ENCODE results near the gene KRT85.

Gene KRT85

GRCh38 chr12:52367876-52368275, 595 bp upstream of the KRT85 start:
- DNase-seq (ENCODE audit: low spot score): no peak

DNA sequence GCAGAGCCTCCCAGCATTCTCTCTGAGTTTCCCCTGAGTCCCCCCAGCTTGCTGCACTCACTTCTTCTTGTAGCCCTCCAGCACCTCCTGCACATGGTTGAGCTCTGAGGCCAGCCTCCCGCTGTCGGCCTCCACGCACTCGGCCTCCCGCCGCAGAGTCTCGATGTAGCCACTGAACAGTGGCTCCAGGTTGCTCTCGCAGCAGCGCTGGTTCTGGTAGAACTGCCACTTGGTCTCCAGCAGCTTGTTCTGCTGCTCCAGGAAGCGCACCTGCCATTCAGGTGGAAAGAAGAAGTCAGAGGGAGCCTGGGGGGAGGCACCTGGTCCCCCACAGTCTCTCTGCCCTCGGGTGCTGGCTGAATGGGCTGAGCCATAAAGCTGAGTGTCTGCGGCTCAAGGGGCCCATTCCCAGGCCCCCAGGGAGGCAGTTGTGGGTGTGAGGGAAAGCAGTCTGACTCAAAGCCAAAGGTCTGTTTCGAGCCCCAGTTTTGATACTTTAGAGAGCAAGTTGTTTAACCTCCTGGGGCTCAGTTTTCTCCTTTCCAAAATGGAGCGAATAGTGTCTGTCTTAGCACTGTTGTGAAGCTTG, 2.3 kb downstream of the KRT85 start:
- no peak for DNase-seq (ENCODE audit: low spot score)

DNA sequence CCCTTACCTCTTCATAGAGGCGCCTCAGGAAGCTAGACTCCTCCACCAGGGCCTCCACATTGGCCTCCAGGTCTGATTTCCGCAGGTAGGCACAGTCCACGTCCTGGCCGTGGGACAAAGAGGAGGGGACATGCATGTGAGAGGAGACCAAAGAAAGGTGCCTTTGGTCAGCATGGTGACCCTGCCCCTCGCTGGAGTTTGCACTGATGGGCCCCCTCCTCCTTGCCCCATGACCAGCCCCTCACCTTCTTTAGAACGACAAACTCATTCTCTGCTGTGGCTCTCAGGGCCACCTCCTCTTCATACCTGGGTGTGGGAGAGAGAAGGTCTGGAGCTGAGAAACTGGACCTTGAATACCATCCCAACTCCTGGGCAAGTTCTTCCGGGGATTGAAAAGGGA, 3.2 kb downstream of the KRT85 start:
- no peak for DNase-seq (ENCODE audit: low spot score)

DNA sequence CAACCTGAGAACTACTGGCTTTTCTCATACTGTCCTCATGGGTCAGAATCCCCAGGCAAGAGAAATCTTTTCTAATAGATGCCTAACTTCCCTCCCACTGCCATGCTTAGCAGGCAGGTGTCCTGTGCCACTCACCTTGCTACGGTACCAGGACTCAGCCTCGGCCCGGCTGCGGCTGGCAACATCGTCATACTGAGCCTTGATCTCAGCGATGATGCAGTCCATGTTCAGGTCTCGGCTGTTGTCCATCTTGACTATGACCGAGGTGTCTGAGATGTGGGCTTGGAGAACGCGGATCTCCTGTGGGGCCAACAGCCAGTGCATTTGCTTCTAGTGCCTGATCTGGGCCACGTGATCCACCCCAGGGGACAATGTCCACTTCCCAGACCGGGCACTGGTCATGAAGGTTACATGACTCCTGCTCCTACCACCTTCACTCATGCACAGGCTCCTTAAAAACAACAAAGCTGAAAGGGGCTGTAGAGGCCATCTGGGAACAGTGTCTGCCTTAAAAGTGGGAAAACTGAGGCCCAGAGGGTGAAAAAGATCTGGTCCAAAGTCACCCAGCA, 4.1 kb downstream of the KRT85 start:
- no peak for DNase-seq (ENCODE audit: low spot score)

- DNase-seq (ENCODE audit: low spot score): no peak
Measured at GRCh38 chr12:52362118-52362726, 5.1 kb downstream of the KRT85 start.

DNA sequence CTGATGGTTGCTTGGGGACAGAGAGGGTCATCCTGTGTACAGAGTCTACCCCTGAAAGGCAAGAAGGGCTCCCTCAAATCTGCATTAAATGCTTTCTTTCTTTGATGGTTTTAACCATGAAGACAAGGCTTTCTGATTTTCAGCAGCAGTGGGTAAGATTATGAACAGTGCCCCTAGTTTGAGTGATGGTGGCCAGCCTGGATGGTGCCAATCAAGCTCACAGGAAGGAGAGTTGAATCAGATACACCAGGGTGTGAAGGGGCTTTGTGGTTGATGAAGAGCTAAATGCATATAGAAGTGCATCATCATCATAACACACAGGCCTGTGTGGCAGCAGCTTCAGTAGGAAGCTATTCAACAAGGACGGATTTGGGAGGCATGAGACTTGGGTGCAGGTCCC, 5.7 kb downstream of the KRT85 start:
- no peak for DNase-seq (ENCODE audit: low spot score)

DNA sequence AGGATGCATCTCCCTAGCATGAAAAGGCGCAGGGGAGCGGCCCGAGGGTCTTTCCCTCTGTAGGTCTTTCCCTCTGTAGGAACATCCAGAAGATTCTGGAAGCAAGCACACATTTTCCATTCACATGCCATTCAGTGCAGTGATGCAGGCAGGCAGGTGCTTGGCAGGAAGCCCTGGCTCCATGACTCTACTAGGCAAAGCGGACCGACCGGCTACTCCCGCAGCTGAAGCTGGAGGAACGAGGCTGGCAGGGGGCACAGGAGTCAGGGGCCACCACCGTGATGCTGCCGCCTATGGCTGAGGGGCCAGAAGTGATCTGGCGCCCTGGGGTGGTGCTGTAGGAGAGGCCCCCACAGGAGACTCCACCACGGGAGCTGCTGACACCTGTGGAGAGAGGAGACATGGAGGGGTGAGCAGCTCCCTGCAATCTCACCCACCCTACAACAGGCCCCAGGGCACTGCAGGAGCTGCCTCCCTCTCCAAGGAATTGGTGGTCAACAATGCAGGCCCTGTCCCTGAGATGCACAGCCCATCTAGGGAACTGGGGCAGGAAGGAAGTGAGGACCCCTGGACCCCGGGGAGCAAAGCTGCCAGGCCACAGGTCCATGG, 6.5 kb downstream of the KRT85 start:
- DNase-seq (ENCODE audit: low spot score): no peak

DNA sequence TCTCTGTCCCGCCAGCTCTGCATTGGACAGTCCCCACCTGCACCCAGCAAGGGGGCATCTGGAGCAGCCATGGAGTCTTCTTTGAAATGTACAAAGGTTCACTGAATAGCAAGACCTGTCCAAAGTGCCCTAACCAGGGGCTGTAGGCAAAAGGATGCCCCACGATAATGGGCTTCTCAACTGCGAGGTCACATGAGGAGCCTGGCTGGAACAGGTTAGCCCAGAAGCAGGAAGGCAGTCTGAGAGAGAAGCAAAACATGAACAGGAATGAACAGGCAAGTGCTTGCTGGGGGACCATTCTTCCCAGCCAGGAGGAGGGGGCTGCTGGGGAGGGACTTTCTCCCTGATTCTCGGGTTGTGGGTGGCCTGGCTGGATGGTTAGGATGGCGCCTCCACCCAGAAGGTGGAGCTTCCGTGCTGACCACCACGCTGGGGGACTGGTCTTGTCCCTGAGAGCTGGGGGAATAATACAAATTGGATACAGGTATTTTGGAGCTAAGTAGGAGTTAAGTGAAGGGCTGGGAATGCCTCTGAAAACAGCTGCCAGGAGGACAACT, 7.1 kb downstream of the KRT85 start:
- no peak for DNase-seq (ENCODE audit: low spot score)

DNA sequence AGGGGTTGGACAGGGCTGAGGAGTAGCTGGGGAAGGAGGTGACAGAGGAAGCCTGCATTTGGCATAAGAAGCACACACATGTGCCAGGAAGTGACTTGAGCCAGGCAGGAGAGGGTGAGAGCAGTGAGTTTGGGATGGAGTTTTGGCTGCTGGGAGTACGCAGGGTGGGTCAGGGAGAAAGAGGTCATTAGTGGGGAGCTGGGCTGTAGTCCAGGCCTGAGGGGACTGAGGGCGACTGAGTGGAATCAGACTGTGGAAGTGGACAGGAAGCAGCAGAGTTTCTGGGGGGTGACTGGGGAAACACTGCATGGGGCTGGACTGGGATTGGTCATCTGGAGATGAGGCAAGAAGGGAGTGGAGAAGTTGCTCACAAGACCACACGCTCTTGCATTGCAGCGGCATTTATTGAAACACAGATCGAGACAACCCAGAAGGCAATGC, 7.6 kb downstream of the KRT85 start:
- no peak for DNase-seq (ENCODE audit: low spot score)

DNA sequence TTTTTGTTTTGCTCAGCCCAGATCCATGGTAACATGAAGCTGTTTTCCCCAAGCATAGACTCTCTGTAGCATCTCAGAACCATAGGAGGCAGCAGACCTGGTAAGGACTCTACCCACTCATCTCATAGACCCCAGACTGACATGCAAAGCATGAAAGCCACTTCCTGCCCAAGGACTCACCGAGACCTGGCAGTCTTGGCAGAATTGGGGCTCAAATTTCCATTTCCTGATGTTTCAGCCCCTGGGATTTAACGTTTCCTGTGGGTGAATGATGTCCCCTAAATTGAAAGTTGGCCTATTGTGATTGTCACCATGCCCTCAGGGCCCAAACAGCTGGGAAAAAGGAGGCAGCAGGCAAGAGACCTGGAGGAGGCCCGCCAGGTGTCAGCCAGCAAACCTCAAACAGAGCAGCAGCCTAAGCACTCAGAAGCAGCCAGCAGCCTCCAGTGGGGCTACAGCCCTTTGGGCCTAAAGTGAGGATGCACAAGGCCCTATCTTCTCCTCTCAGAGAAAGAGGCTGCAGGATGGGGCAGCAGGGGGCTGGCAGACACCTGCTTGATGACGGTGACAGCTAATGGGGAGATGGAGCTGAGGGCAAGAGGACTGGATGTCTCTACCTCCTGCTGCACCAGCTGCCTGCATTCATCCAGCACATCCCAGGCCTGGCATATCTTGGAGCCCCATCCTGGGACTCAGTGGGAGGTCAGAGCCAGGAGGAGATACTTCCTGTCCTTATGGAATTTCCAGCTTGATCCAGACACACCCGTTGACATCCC, 8.5 kb downstream of the KRT85 start:
- peak; percentile 5 for DNase-seq (ENCODE audit: low spot score)

- no peak for DNase-seq (ENCODE audit: low spot score)
Measured at GRCh38 chr12:52356762-52357580, 10.3 kb downstream of the KRT85 start.

DNA sequence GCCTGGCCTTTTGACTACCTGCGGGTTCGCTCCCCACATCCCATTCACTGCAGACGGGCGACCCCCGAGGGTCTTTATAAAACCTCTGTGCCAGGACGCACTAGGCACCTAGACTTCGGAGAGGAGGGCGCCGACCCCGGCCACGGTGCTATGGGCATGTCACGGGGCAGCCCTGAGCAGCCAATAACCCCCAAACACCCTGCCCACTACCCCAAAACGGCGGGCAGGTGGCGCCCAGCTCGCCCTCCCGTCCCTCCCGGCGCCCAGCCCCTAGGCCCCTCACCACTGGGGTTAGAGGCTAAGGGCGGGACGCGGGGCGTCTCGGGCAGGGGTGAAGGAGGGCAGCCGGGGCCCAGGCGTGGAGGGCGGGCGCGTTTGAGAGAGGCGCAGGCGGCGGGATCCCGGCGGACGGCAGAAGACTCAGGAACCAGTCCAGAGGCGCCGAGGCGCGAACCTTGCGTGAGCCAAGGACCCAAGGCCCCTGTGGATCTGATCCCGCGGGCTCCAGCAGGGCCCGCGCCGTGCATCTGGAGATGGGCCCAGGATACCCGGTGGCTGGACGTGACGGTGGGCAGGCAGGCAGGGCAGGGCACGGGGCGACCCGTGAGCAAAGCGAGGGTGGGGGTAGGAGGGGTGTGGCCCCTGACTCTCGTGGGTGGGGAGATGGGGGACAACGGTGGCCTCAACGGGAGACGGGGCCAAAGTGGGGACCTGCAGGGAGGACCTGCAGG, 11.1 kb downstream of the KRT85 start:
- DNase-seq (ENCODE audit: low spot score): no peak

DNA sequence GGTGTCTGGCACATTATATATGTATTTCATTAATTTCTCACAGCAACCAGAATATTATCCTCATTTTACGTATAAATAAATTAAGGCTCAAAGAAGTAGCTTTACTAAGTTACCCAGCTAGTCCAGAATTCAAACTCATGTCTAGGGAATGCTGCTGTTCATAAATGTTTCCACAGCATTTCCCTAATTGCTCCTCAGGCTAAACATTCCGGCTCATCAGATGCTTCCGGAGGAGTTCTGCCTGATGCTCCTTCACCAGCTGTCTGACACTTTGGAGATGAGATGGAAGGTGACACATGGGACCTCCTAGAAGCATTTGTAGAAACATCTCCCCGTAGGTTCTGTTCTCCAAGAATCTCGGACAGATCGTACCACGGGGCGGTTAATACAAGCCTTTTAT, 12.1 kb downstream of the KRT85 start:
- no peak for DNase-seq (ENCODE audit: low spot score)

GRCh38 chr12:52354200-52354599, 13.1 kb downstream of the KRT85 start:
- no peak for DNase-seq (ENCODE audit: low spot score)

DNA sequence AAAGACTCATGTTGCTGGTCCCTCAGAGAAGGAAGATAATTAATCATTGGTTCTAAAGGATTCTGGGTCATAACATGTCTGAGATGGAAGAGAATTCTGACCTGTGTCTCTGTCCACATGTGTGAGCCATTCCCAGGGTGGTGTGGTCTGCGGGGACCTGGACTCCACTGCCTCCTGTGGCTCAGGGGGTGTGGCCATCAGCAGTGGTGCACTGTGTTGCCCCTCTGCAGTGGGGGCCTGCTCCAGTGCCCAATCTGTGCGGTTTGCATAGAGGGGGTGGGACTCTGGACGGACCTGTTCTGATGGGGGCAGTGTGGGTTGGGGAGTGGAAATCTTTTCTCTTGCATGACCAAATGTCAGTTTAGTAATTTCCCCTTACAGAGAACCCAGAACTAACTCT, 13.5 kb downstream of the KRT85 start:
- no peak for DNase-seq (ENCODE audit: low spot score)

DNA sequence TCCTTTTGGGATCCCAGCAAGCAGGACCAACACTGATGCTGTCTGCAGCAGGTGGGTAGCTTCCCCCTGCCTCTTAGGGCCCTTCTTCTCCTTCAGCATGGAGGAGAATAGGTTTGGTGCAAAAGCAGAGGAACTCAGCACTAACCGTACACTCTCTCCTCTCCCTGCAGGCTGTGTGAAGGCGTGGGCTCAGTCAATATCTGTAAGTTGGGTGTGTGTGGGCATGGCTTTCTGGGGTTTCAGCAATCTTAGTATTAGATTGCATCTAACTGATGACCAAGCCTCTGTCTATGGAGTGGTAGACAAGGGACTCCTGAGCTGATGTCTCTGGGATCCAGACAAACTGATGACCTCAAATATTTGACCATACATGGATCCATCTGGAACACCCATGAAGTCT, 14.3 kb downstream of the KRT85 start:
- DNase-seq (ENCODE audit: low spot score): no peak

DNA sequence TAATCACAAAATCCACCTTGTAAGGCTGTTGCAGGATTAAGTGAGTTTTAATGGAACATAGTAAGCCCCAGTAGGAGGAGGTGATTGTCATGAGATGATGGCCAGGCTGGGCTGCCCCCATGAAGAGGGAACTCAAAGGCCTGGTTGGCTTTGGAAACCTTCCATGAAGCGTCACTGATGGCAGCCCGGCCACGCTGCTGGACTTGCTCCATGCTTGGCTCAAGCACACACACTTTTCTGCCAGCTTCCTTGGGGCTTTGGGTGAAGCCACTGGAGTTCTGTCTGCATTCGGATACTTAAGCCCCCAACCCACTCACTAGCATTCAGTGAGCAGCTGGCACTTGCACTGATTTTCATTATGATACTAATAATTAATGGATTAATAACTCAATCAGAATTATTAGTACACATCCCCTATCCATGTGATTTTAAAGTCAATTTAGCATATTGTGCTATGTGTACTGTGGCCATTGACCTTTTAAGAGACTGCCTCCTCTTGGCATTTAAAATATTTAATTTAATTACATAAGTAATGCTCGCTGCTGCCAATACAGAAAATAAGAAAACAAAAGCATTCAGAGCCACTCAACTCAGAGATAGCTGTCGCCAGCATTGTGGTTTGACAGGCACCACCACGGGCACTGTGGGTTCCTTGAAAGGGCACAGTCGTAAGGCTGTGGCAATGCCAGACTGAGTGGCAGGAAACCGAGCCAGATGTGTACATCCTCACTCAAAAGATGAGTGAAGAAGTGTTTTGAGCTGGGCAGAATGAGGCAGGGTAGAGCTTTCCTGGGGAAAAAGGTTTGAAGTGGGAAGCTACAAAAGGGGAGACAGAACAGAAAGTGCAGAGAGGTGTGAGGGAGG, 15.9 kb downstream of the KRT85 start:
- peak; percentile 36 for DNase-seq (ENCODE audit: low spot score)

DNA sequence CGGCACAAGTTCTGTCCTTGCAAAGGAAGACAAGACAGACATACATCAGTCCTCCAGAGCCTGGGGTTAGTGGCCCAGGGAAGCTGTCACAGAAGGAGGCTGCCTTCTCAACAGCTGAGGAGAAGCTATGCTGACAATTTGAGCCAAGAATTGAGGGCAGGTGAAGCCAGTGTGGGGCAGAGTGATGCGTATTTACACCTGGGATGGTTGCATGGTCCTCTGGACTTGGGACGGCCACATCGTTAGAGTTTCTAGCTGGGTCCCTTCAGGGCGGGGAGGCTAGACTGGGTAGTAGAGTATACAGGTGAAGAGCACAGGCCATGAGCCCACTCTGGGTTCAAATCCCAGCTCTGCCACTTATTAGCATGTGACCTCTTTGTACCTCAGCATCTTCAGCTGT, 16.5 kb downstream of the KRT85 start:
- DNase-seq (ENCODE audit: low spot score): no peak

DNA sequence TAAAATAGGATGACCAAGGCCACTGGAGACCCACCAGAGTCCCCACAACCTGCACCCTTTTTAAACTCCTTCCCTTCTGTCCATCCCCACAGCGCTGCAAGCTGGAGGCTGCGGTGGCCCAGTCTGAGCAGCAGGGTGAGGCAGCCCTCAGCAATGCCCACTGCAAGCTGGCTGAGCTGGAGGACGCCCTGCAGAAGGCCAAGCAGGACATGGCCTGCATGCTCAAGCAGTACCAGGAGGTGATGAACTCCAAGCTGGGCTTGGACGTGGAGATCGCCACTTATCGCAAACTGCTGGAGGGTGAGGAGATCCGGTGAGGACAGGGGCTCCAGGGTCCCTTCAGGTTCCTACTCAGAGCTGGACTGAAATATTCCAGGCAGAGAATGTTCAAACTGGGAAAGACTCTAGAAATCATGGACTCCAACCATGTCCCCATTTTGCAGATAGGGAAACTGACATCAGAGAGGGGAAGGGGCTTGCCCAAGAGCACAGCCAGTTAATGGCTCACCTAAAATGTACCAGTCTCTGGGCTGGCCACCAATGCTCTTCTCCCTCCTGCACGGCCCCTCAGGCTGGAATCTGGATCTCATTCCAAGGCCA, 17.2 kb downstream of the KRT85 start:
- DNase-seq (ENCODE audit: low spot score): no peak
